ENCODE results near the gene AEBP1.

GRCh38 chr7:44162179-44162578 is 58.0 kb downstream of the AEBP1 start:
- no peak for TF ChIP-seq POLR2AphosphoS5 (IDR thresholded peaks at IDR 0.05)
- TF ChIP-seq CTCF (IDR thresholded peaks at IDR 0.05) = no peak
- TF ChIP-seq POLR2A (IDR thresholded peaks at IDR 0.05) = no peak
